H1 (cell line): ENCODE results near the gene PCDH19. TPM values are rescaled to one million over a fixed set of nuclear protein-coding genes. Genes with fewer than 3 reads are reported as not detected.

Source experiments
- CTCF ChIP-seq, 3 experiments: IDR thresholded peaks; 1 replicate in 2 of 3; 2 replicates in 1 of 3; pipeline versions ENCODE4 v1.5.1 to v1.6.1; 2011; ENCODE audit warnings: low read length in 3 of 3, mild to moderate bottlenecking in 3 of 3, inconsistent platforms in 2 of 3, low read depth in 1 of 3, moderate library complexity in 1 of 3; ENCODE audit not compliant: insufficient read depth in 1 of 3; ENCODE audit errors: control extremely low read depth in 1 of 3
- EZH2 ChIP-seq: fragments of 200-600 bp; sonication (generic); IDR thresholded peaks from 2 replicates; pipeline ENCODE4 v1.7.1; 2012; ENCODE audit warnings: low read depth, mild to moderate bottlenecking, moderate library complexity, low read length, inconsistent platforms; ENCODE audit not compliant: severe bottlenecking
- TAF1 ChIP-seq: IDR thresholded peaks from 2 replicates; pipeline ENCODE4 v1.6.1; 2011; ENCODE audit warnings: mild to moderate bottlenecking, low read depth, low read length
- polyA plus RNA-seq, 7 experiments: library from polyadenylated mRNA; depleted of rRNA in 3 of 7; stranded (reverse) in 5 of 7; unstranded in 2 of 7; fragments of >200 nt in 5 of 7; fragments of 200-250 nt in 2 of 7; gene quantifications; 1 replicate in 5 of 7; 2 replicates in 1 of 7; 4 replicates in 1 of 7; pipeline versions ENCODE4 v1.2.1 to v1.2.3, GENCODE V29; 2011 to 2013; ENCODE audit warnings: missing spikeins in 2 of 7, mixed read lengths in 2 of 7
- total RNA-seq: library from RNA; stranded (reverse); fragmentation: NEBNext Ultra II Directional; extraction: Animal tissue kit (Norgen Biotek cat#: 25700); gene quantifications from 2 replicates; pipeline ENCODE4 v1.2.1, GENCODE V29; 2021

The PCDH19 gene
- total and polyA plus RNA-seq, 2 of the 8 experiments (the other 6 are each of a cell fraction or from before 2014, with no cell fraction given) = 0.12 to 1.2 TPM

- TF ChIP-seq CTCF (IDR thresholded peaks at IDR 0.05; ENCODE audit: control extremely low read depth in 1 of 3, insufficient read depth in 1 of 3, low read depth in 1 of 3, low read length in 3 of 3) = no peak
- TF ChIP-seq EZH2 = peak; percentile 21
- TF ChIP-seq TAF1 = no peak
Observed at GRCh38 chrX:100411802-100412715, 2.0 kb upstream of the PCDH19 start (continued).
